GM23338 (cell line): ENCODE measurements around the gene MAST4. TPM values are rescaled to one million over a fixed set of nuclear protein-coding genes. Genes with fewer than 3 reads are reported as not detected.

Source experiments
- ATAC-seq: fragments of 200-7000 bp; cut with Tn5 transposase; 3 replicates; pipeline ENCODE4 v1.9.1; 2020
- DNase-seq: peaks from one replicate; pipeline ENCODE4 v3.0.0-alpha.2; 2015; ENCODE audit warnings: low spot score
- H2AFZ ChIP-seq: fragments of 200-600 bp; sonication (generic); 2 replicates; pipeline ENCODE4 v1.8.0; 2016; ENCODE audit warnings: antibody characterized with exemption, mild to moderate bottlenecking, moderate library complexity
- H3F3A ChIP-seq: fragments of 200-600 bp; sonication (generic); replicated peaks from 2 replicates; pipeline ENCODE4 v1.8.0; 2017; ENCODE audit warnings: antibody characterized with exemption, mixed run types, low read depth
- H3K27ac ChIP-seq: fragments of 200-600 bp; sonication (generic); 2 replicates; pipeline ENCODE4 v1.6.1; 2016; ENCODE audit warnings: low read depth
- H3K27me3 ChIP-seq: fragments of 200-600 bp; sonication (generic); 2 replicates; pipeline ENCODE4 v1.8.0; 2016; ENCODE audit warnings: mild to moderate bottlenecking, mixed run types, moderate library complexity; ENCODE audit not compliant: insufficient read depth
- H3K36me3 ChIP-seq: fragments of 200-600 bp; sonication (generic); 2 replicates; pipeline ENCODE4 v1.8.0; 2016; ENCODE audit warnings: mild to moderate bottlenecking; ENCODE audit not compliant: insufficient read depth
- H3K4me1 ChIP-seq: fragments of 200-600 bp; sonication (generic); 2 replicates; pipeline ENCODE4 v1.8.0; 2016; ENCODE audit warnings: mild to moderate bottlenecking, moderate library complexity; ENCODE audit not compliant: insufficient read depth
- H3K4me2 ChIP-seq: fragments of 200-600 bp; sonication (generic); 2 replicates; pipeline ENCODE4 v1.7.1; 2017; ENCODE audit warnings: mixed run types
- H3K4me3 ChIP-seq: fragments of 200-600 bp; sonication (generic); 2 replicates; pipeline ENCODE4 v1.6.1; 2016; ENCODE audit warnings: mixed run types
- H3K79me2 ChIP-seq: fragments of 200-600 bp; sonication (generic); replicated peaks from 2 replicates; pipeline ENCODE4 v1.8.0; 2017; ENCODE audit warnings: mild to moderate bottlenecking; ENCODE audit not compliant: insufficient read depth
- H3K9me2 ChIP-seq: fragments of 200-600 bp; sonication (generic); 2 replicates; pipeline ENCODE4 v1.8.0; 2017; ENCODE audit not compliant: insufficient read depth
- H4K20me1 ChIP-seq: fragments of 200-600 bp; sonication (generic); replicated peaks from 2 replicates; pipeline ENCODE4 v1.8.0; 2017; ENCODE audit warnings: mild to moderate bottlenecking; ENCODE audit not compliant: insufficient read depth
- H3K27ac Mint-ChIP-seq: 2 replicates; pipeline ENCODE4 v1.8.0; 2020; ENCODE audit warnings: inconsistent platforms, mild to moderate bottlenecking, moderate library complexity, mixed read lengths
- H3K27me3 Mint-ChIP-seq: 3 replicates; pipeline ENCODE4 v1.8.0; 2022; ENCODE audit warnings: low read depth, mild to moderate bottlenecking, moderate library complexity, mixed read lengths, inconsistent platforms; ENCODE audit not compliant: insufficient read depth, poor library complexity
- H3K36me3 Mint-ChIP-seq: 3 replicates; pipeline ENCODE4 v1.8.0; 2021; ENCODE audit warnings: low read depth, mild to moderate bottlenecking, inconsistent platforms, moderate library complexity, mixed read lengths
- H3K4me1 Mint-ChIP-seq: 3 replicates; pipeline ENCODE4 v1.8.0; 2020; ENCODE audit warnings: mild to moderate bottlenecking, inconsistent platforms, mixed read lengths
- H3K4me3 Mint-ChIP-seq: 3 replicates; pipeline ENCODE4 v1.8.0; 2021; ENCODE audit warnings: moderate library complexity, mild to moderate bottlenecking, inconsistent platforms, mixed read lengths
- H3K9me3 Mint-ChIP-seq: 3 replicates; pipeline ENCODE4 v1.8.0; 2020; ENCODE audit warnings: moderate library complexity, mild to moderate bottlenecking, inconsistent platforms, mixed read lengths
- ETS1 ChIP-seq: IDR thresholded peaks from 2 replicates; pipeline ENCODE4 v1.6.1; 2016; ENCODE audit warnings: antibody characterized with exemption
- EZH2 ChIP-seq: fragments of 200-600 bp; sonication (generic); IDR thresholded peaks from one replicate; pipeline ENCODE4 v1.8.0; 2017; ENCODE audit warnings: antibody characterized with exemption, mild to moderate bottlenecking, low read depth; ENCODE audit not compliant: unreplicated experiment
- EZH2phosphoT487 ChIP-seq: fragments of 200-600 bp; sonication (generic); IDR thresholded peaks from one replicate; pipeline ENCODE4 v1.8.1; 2018; ENCODE audit warnings: antibody characterized with exemption; ENCODE audit not compliant: unreplicated experiment
- JUNB ChIP-seq: IDR thresholded peaks from one replicate; pipeline ENCODE4 v1.6.1; 2016; ENCODE audit warnings: antibody characterized with exemption; ENCODE audit not compliant: unreplicated experiment
- NANOG ChIP-seq: IDR thresholded peaks from 2 replicates; pipeline ENCODE4 v1.6.1; 2016; ENCODE audit warnings: antibody characterized with exemption, borderline replicate concordance
- REST ChIP-seq: IDR thresholded peaks from one replicate; pipeline ENCODE4 v1.6.1; 2018; ENCODE audit warnings: antibody characterized with exemption; ENCODE audit not compliant: unreplicated experiment
- STAT1 ChIP-seq: IDR thresholded peaks from one replicate; pipeline ENCODE4 v1.6.1; 2016; ENCODE audit warnings: antibody characterized with exemption; ENCODE audit not compliant: unreplicated experiment
- ZNF114 ChIP-seq: fragments of 250-450 bp; sonication (Bioruptor Pico); IDR thresholded peaks from 2 replicates; pipeline ENCODE4 v1.5.0; 2020; ENCODE audit warnings: mild to moderate bottlenecking, moderate library complexity
- ZNF331 ChIP-seq: fragments of 250-450 bp; sonication (Bioruptor Pico); IDR thresholded peaks from 2 replicates; pipeline ENCODE4 v1.5.0; 2020; ENCODE audit warnings: low read depth, mild to moderate bottlenecking, moderate library complexity
- ZNF462 ChIP-seq: fragments of 250-450 bp; sonication (Bioruptor Pico); IDR thresholded peaks from 2 replicates; pipeline ENCODE4 v1.5.0; 2020; ENCODE audit warnings: mild to moderate bottlenecking, moderate library complexity
- polyA plus RNA-seq: library from polyadenylated mRNA; unstranded; fragments of >200 nt; fragmentation: Nextera tagmentation; extraction: Ambion mirVana; gene quantifications from 2 replicates; pipeline ENCODE4 v1.2.1, GENCODE V29; 2016
- total RNA-seq: library from RNA; depleted of rRNA; stranded (reverse); fragments of >200 nt; shearing (Covaris generic); gene quantifications from 2 replicates; pipeline ENCODE4 v1.2.3, GENCODE V29; 2014
- TF ChIP-seq, protein P1 (sequence below), 2 experiments: fragments of 200-600 bp in 1 of 2; sonication (generic) in 1 of 2; conservative IDR thresholded peaks; 2 replicates each; pipeline versions ENCODE4 v1.5.1 to v1.6.1; 2016 to 2017; ENCODE audit warnings: antibody characterized with exemption in 2 of 2, low read depth in 2 of 2, mild to moderate bottlenecking in 2 of 2, moderate library complexity in 1 of 2

MAST4 gene
- total and polyA plus RNA-seq, 2 experiments from 2014 or later = 3.6 to 8.5 TPM

GRCh38 chr5:67215519-67216471 is 619.6 kb downstream of the MAST4 start:
- ATAC-seq (peak; percentile 47), DNase-seq (no peak)
- Mint-ChIP-seq H3K36me3 (no peaks in the 10 kb centered on the region), H3K4me1 (no peaks in the 10 kb centered on the region; the same call in 2 of the 3 replicates), H3K9me3 (no peaks in the 10 kb centered on the region), H3K27ac (no peak overlapping the region), H3K4me3 (no peak overlapping the region), H3K27me3 (no peaks in the 10 kb centered on the region)
- Histone ChIP-seq H3K36me3 (no peaks in the 10 kb centered on the region), H4K20me1 (no peaks in the 10 kb centered on the region), H3K79me2 (no peaks in the 10 kb centered on the region), H2AFZ (peak overlapping the region; percentile 76), H3F3A (no peaks in the 10 kb centered on the region), H3K27me3 (no peaks in the 10 kb centered on the region), H3K4me1 (no peaks in the 10 kb centered on the region), H3K9me2 (no peaks in the 10 kb centered on the region), H3K27ac (no peak overlapping the region), H3K4me2 (no peak overlapping the region), H3K4me3 (no peak overlapping the region)
- no peak for TF ChIP-seq ETS1
- TF ChIP-seq EZH2 = no peak
- no peak for TF ChIP-seq ZNF462 (CRISPR knock-in tag)
- TF ChIP-seq NANOG = no peak
- TF ChIP-seq, protein P1, sequence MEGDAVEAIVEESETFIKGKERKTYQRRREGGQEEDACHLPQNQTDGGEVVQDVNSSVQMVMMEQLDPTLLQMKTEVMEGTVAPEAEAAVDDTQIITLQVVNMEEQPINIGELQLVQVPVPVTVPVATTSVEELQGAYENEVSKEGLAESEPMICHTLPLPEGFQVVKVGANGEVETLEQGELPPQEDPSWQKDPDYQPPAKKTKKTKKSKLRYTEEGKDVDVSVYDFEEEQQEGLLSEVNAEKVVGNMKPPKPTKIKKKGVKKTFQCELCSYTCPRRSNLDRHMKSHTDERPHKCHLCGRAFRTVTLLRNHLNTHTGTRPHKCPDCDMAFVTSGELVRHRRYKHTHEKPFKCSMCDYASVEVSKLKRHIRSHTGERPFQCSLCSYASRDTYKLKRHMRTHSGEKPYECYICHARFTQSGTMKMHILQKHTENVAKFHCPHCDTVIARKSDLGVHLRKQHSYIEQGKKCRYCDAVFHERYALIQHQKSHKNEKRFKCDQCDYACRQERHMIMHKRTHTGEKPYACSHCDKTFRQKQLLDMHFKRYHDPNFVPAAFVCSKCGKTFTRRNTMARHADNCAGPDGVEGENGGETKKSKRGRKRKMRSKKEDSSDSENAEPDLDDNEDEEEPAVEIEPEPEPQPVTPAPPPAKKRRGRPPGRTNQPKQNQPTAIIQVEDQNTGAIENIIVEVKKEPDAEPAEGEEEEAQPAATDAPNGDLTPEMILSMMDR (conservative IDR thresholded peaks at IDR 0.05; ENCODE audit: low read depth in 2 of 2) = no peak
- TF ChIP-seq STAT1 = no peak
- no peak for TF ChIP-seq ZNF331 (CRISPR knock-in tag)
- no peak for TF ChIP-seq ZNF114 (CRISPR knock-in tag)
- TF ChIP-seq REST = no peak
- no peak for TF ChIP-seq EZH2phosphoT487
- no peak for TF ChIP-seq JUNB
